ENCODE results near the gene LYSMD2. TPM values are rescaled to one million over a fixed set of nuclear protein-coding genes. Genes with fewer than 3 reads are reported as not detected.

Gene LYSMD2
- total and polyA plus RNA-seq, 2 donors from 2014 or later, result 11.7 to 21.5 TPM

DNA sequence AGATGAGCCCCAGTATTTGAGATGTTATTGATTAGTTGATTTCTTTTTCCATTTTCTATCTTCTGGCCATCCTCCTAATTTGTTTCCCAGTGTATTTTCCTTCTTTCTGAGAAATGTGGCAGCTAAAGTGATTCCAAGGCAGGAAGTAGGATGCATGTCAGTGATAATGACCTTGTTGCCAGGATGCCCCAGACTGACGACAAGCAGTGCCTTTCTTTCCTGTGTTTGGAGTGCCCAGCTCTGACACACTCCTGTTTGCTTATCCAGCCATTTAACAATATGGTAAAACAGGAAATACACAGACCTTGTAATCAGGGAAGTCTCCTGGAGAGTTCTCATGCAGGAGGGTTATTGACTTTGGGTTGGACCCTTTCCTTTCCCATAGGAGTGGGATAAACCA is 34.3 kb upstream of the LYSMD2 start:
- intact Hi-C loops (cut with DNase I), result loop anchor here (5.0 kb wide), 1 partner anchor 119 kb away; no protein-coding TSS in a partner anchor
- no peak overlapping the region for H3K4me3 ChIP-seq (ENCODE audit: low read length in 3 of 3)
- H3K9me3 ChIP-seq (ENCODE audit: control insufficient read depth in 2 of 3, insufficient read depth in 1 of 3, low read length in 3 of 3), result no peaks in the 10 kb centered on the region
- no peak overlapping the region for H3K27ac ChIP-seq (ENCODE audit: low read depth in 2 of 2, low read length in 2 of 2)
- H3K36me3 ChIP-seq (ENCODE audit: control insufficient read depth in 2 of 3, insufficient read depth in 3 of 3, low read length in 3 of 3), result no peaks in the 10 kb centered on the region
- FAIRE-seq (no peak), DNase-seq (no peak)
- TF ChIP-seq, protein P1, sequence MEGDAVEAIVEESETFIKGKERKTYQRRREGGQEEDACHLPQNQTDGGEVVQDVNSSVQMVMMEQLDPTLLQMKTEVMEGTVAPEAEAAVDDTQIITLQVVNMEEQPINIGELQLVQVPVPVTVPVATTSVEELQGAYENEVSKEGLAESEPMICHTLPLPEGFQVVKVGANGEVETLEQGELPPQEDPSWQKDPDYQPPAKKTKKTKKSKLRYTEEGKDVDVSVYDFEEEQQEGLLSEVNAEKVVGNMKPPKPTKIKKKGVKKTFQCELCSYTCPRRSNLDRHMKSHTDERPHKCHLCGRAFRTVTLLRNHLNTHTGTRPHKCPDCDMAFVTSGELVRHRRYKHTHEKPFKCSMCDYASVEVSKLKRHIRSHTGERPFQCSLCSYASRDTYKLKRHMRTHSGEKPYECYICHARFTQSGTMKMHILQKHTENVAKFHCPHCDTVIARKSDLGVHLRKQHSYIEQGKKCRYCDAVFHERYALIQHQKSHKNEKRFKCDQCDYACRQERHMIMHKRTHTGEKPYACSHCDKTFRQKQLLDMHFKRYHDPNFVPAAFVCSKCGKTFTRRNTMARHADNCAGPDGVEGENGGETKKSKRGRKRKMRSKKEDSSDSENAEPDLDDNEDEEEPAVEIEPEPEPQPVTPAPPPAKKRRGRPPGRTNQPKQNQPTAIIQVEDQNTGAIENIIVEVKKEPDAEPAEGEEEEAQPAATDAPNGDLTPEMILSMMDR (IDR thresholded peaks at IDR 0.05; ENCODE audit: borderline replicate concordance, extremely low read depth, insufficient read depth), result no peak
- no peaks in the 10 kb centered on the region for H3K27me3 ChIP-seq (ENCODE audit: control insufficient read depth, insufficient read depth, low read length)
- H3K9ac ChIP-seq (ENCODE audit: low read length in 3 of 3), result no peak overlapping the region
- no peaks in the 10 kb centered on the region for H3K4me1 ChIP-seq (ENCODE audit: control insufficient read depth in 2 of 3, insufficient read depth in 2 of 3, low read depth in 1 of 3, low read length in 3 of 3)

DNA sequence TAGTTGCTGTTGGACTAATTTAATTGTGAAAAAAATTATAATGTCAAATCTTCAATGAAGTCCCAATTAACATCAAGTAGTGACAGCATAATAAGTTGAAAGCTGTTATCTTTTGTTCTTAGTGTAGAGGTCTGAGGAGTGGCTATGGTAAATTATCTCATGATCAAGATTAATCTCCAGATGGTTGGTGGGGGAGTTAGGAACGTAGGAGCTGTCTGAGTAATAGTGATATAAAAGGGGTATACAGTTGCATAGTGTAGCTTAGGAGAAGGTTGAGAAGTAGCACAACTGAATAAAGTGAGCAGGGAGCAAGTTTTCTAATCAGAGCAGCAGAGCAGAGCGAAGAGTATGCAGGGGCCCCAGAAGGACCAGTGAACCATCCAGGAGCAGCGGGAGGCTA is 33.4 kb upstream of the LYSMD2 start:
- Histone ChIP-seq H3K27me3 (ENCODE audit: control insufficient read depth, insufficient read depth, low read length) (no peaks in the 10 kb centered on the region), H3K27ac (ENCODE audit: low read depth in 2 of 2, low read length in 2 of 2) (no peak overlapping the region), H3K4me1 (ENCODE audit: control insufficient read depth in 2 of 3, insufficient read depth in 2 of 3, low read depth in 1 of 3, low read length in 3 of 3) (no peaks in the 10 kb centered on the region), H3K4me3 (ENCODE audit: low read length in 3 of 3) (no peak overlapping the region), H3K9me3 (ENCODE audit: control insufficient read depth in 2 of 3, insufficient read depth in 1 of 3, low read length in 3 of 3) (no peaks in the 10 kb centered on the region), H3K36me3 (ENCODE audit: control insufficient read depth in 2 of 3, insufficient read depth in 3 of 3, low read length in 3 of 3) (no peaks in the 10 kb centered on the region), H3K9ac (ENCODE audit: low read length in 3 of 3) (no peak overlapping the region)
- intact Hi-C loops (cut with DNase I), result loop anchor here (5.0 kb wide), 1 partner anchor 119 kb away; no protein-coding TSS in a partner anchor
- FAIRE-seq (no peak), DNase-seq (no peak)
- TF ChIP-seq, protein P1 (IDR thresholded peaks at IDR 0.05; ENCODE audit: borderline replicate concordance, extremely low read depth, insufficient read depth), result no peak

DNA sequence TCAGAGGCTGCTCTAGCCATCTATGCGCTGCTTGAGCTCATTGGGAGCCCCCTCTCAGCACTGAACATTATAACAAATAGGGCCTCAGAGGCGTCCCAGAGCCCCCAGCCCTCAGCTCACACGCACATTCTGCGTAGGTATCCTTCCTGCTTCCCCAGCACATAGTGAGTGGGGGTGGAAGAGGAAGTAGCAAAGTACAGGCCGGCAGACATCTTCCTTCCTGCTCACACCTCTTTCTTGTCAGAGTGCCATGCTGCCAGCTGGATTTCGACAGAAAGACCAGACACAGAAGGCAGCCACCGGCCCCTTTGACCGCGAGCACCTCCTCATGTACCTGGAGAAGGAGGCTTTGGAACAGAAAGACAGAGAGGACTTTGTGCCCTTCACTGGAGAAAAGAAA is 30.6 kb upstream of the LYSMD2 start:
- FAIRE-seq, result no peak
- TF ChIP-seq, protein P1 (IDR thresholded peaks at IDR 0.05; ENCODE audit: borderline replicate concordance, extremely low read depth, insufficient read depth), result no peak
- no peak for DNase-seq
- Histone ChIP-seq H3K9me3 (ENCODE audit: control insufficient read depth in 2 of 3, insufficient read depth in 1 of 3, low read length in 3 of 3) (no peaks in the 10 kb centered on the region), H3K27ac (ENCODE audit: low read depth in 2 of 2, low read length in 2 of 2) (peak overlapping the region in 1 of 2 donors; percentile 41), H3K4me1 (ENCODE audit: control insufficient read depth in 2 of 3, insufficient read depth in 2 of 3, low read depth in 1 of 3, low read length in 3 of 3) (no peaks in the 10 kb centered on the region), H3K27me3 (ENCODE audit: control insufficient read depth, insufficient read depth, low read length) (no peaks in the 10 kb centered on the region), H3K9ac (ENCODE audit: low read length in 3 of 3) (no peak overlapping the region), H3K4me3 (ENCODE audit: low read length in 3 of 3) (no peak overlapping the region), H3K36me3 (ENCODE audit: control insufficient read depth in 2 of 3, insufficient read depth in 3 of 3, low read length in 3 of 3) (no peaks in the 10 kb centered on the region)
- intact Hi-C loops (cut with DNase I), result no loop called here

DNA sequence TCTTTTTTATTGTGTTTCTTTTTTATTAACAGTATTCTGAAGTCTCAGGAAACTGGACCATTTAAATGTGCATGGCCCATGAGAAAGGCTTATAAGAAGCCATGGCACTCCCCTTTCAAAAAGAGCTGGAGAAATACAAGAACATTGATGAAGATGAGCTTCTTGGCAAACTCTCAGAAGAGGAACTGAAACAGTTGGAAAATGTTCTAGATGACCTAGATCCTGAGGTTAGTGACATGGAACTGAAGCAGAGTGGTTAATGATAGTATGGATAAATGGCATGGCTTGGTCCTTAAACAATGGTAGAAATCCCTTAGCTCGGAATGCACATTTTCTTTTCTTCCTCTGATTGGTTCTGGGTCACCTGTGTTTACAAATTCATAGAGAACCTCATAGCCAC is 28.9 kb upstream of the LYSMD2 start:
- no peak overlapping the region for H3K27ac ChIP-seq (ENCODE audit: low read depth in 2 of 2, low read length in 2 of 2)
- H3K36me3 ChIP-seq (ENCODE audit: control insufficient read depth in 2 of 3, insufficient read depth in 3 of 3, low read length in 3 of 3), result no peaks in the 10 kb centered on the region
- H3K4me1 ChIP-seq (ENCODE audit: control insufficient read depth in 2 of 3, insufficient read depth in 2 of 3, low read depth in 1 of 3, low read length in 3 of 3), result no peaks in the 10 kb centered on the region
- no peak for DNase-seq
- H3K9ac ChIP-seq (ENCODE audit: low read length in 3 of 3), result no peak overlapping the region
- no peaks in the 10 kb centered on the region for H3K27me3 ChIP-seq (ENCODE audit: control insufficient read depth, insufficient read depth, low read length)
- TF ChIP-seq, protein P1 (IDR thresholded peaks at IDR 0.05; ENCODE audit: borderline replicate concordance, extremely low read depth, insufficient read depth), result no peak
- FAIRE-seq, result no peak
- H3K9me3 ChIP-seq (ENCODE audit: control insufficient read depth in 2 of 3, insufficient read depth in 1 of 3, low read length in 3 of 3), result no peaks in the 10 kb centered on the region
- no peak overlapping the region for H3K4me3 ChIP-seq (ENCODE audit: low read length in 3 of 3)
- intact Hi-C loops (cut with DNase I), result no loop called here
